Coronary artery (tissue), 2 donors: Measurements from ENCODE around the gene ALDH1L1.
"Not testable (repeated sequence)": the region's sequence is repeated elsewhere in the genome, so short reads cannot be mapped to it uniquely, and the experiment has no call there.

ENCODE experiments used
- DNase-seq: peaks from one replicate; pipeline ENCODE4 v3.0.0-alpha.2; 2017; ENCODE audit warnings: low spot score
- H3K27ac ChIP-seq, 2 donors: fragments of 200-600 bp; sonication (generic); one replicate each; pipeline ENCODE4 v1.5.1; 2016 to 2019
- H3K4me3 ChIP-seq: fragments of 200-600 bp; sonication (generic); 2 replicates; pipeline ENCODE4 v1.5.1; 2016; ENCODE audit warnings: mild to moderate bottlenecking, moderate library complexity
- CTCF ChIP-seq: fragments of 200-600 bp; sonication (generic); IDR thresholded peaks from one replicate; pipeline ENCODE4 v1.5.1; 2019; ENCODE audit warnings: antibody characterized with exemption

ALDH1L1 gene

GRCh38 chr3:126102011-126102410, 78.4 kb downstream of the ALDH1L1 start:
- DNase-seq = peak; percentile 79
- peak overlapping the region; percentile 86 to 95 for H3K27ac ChIP-seq
- TF ChIP-seq CTCF = no peak
- peak overlapping the region; percentile 31 for H3K4me3 ChIP-seq

GRCh38 chr3:126101521-126101982, 78.8 kb downstream of the ALDH1L1 start:
- Histone ChIP-seq H3K27ac (peak overlapping the region; percentile 86 to 95), H3K4me3 (no peak overlapping the region)
- no peak for TF ChIP-seq CTCF
- peak; percentile 74 for DNase-seq

GRCh38 chr3:126100634-126101301, 79.6 kb downstream of the ALDH1L1 start:
- Histone ChIP-seq H3K27ac (peak overlapping the region; percentile 86 to 95), H3K4me3 (no peak overlapping the region)
- peak; percentile 79 for DNase-seq
- TF ChIP-seq CTCF = no peak

- no peak for TF ChIP-seq CTCF
- Histone ChIP-seq H3K4me3 (no peak overlapping the region), H3K27ac (peak overlapping the region; percentile 86 to 95)
- peak; percentile 58 for DNase-seq
These were observed 80.1 kb downstream of the ALDH1L1 start for GRCh38 chr3:126100269-126100633.

GRCh38 chr3:126098391-126098858, 82.0 kb downstream of the ALDH1L1 start:
- Histone ChIP-seq H3K27ac (no peak overlapping the region), H3K4me3 (no peak overlapping the region)
- peak; percentile 46 for DNase-seq
- TF ChIP-seq CTCF = no peak

GRCh38 chr3:126097801-126098200, 82.6 kb downstream of the ALDH1L1 start:
- Histone ChIP-seq H3K27ac (no peak overlapping the region), H3K4me3 (no peak overlapping the region)
- TF ChIP-seq CTCF = no peak
- no peak for DNase-seq

GRCh38 chr3:126096274-126096673, 84.1 kb downstream of the ALDH1L1 start:
- DNase-seq, H3K4me3 ChIP-seq, H3K27ac ChIP-seq: not testable (repeated sequence)

GRCh38 chr3:126092128-126092527, 88.3 kb downstream of the ALDH1L1 start:
- not testable (repeated sequence) for H3K27ac ChIP-seq, DNase-seq

More at GRCh38 chr3:126092128-126092527, 88.3 kb downstream of the ALDH1L1 start:
- not testable (repeated sequence) for H3K4me3 ChIP-seq
